Measurements from ENCODE around the gene ZBTB32.

The ZBTB32 gene

DNA sequence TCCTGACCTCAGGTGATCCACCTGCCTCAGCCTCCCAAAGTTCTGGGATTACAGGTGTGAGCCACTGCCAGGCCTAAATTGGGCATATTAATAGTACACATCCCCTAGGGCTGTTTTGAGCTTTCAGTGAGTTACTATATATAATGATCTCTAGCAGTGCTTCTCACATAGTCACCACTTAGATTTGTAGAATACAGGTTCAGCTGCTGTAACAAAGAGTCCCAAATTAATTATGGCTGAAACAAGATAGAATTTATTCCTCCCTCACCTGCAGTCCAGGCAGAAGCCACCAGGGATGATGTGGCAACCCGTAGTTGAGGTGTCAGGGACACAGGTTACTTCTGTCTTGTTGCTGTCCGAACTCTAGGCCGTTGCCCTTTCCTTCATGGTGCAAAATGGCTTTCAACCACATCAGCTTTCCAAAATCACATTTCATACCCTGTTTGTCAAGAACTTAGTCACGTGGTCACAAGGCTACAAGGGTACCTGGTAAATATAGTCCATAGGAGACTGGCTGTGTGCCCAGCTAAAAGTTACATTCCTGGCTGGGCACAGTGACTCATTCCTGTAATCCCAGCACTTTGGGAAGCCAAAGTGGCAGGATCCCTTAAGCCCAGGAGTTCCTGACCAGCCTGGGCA lies 56.5 kb downstream of the ZBTB32 start:
- Histone ChIP-seq H3K36me3 (replicated peaks) (peaks cover 26% of the 10 kb centered on the region), H3K9me3 (no peaks in the 10 kb centered on the region), H3K4me1 (peaks cover 6% of the 10 kb centered on the region; the same call in 1 of the 2 replicates), H3K4me3 (no peak overlapping the region), H3K27me3 (ENCODE audit: low read depth) (no peaks in the 10 kb centered on the region)
- in situ Hi-C loops (cut with MboI; ENCODE audit: low sequenced_read_pairs), result no loop called here
- no peak for DNase-seq (ENCODE audit: low spot score in 2 of 2)

DNA sequence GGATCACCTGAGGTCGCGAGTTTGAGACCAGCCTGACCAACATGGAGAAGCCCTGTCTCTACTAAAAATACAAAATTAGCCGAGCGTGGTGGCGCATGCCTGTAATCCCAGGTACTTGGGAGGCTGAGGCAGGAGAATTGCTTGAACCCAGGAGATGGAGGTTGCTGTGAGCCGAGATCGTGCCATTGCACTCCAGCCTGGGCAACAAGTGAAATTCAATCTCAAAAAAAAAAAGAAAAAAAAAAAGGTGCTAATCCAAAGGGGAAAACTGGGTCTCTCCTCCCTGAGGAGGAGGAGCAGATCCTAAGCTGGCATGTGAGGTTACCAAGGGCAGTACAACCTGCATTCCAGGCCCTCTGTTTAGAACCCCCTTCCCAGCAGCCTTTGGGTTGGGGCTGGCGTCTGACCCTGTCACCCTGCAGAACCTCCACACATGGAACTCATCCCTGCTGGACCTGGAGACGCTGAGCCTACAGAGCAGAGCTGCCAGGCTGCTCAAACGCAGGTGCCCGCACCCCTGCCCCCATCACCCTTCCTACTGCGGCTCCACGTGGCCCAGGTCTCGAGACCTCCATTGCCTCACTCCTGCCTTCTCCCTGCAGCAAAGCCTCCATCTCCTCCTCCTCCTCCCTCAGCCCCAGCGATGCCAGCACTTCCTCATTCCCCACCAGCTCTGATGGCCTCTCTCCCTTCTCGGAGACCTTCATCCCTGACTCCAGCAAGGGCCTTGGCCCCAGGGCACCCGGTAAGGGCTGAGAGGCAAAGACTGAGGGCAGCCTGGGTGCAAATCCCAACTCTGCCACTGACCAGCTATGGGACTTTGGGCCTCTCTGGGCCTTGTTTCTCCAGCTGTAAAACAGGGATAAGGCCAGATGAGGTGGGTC lies 60.3 kb downstream of the ZBTB32 start:
- H3K4me1 ChIP-seq, result no peaks in the 10 kb centered on the region
- in situ Hi-C loops (cut with MboI; ENCODE audit: low sequenced_read_pairs), result no loop called here
- no peak overlapping the region for H3K4me3 ChIP-seq
- H3K27me3 ChIP-seq (ENCODE audit: low read depth), result no peaks in the 10 kb centered on the region
- H3K36me3 ChIP-seq (replicated peaks), result peaks cover 29% of the 10 kb centered on the region
- no peaks in the 10 kb centered on the region for H3K9me3 ChIP-seq
- DNase-seq (ENCODE audit: low spot score in 2 of 2), result no peak

Data from HAP-1 (cell line).